Stimulated activated CD8-positive, alpha-beta memory T cell treated with anti-CD3 and anti-CD28 coated beads, Interleukin-12 subunit alpha, Interleukin-12 subunit beta, amount 100 ng/mL, for 24 hours (primary cell): ENCODE measurements around the gene CACNA1S.

Experiments
- DNase-seq: peaks from one replicate; pipeline ENCODE4 v3.0.0-alpha.2; 2020; ENCODE audit errors: extremely low read depth

The CACNA1S gene

DNA sequence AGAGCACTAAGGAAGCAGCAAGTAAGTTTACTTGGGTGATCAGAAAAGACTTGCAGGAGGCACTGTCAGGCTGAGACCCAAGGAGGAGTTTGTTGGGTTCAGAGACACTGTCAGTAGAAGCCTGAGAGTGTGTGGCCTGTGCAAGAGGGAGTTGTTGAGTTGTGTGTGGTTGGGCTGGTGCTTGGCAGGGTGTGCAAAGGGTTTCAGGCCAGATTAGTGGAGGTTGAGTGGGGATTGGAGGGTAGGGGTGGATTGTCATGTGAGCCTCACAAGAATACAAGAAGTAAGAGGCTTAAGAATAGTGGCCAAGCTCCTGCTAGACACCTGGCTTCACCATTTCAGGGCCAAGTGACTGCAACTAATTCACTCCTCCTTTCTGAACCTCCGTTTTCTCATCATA lies 79.8 kb downstream of the CACNA1S start:
- no peak for DNase-seq

DNA sequence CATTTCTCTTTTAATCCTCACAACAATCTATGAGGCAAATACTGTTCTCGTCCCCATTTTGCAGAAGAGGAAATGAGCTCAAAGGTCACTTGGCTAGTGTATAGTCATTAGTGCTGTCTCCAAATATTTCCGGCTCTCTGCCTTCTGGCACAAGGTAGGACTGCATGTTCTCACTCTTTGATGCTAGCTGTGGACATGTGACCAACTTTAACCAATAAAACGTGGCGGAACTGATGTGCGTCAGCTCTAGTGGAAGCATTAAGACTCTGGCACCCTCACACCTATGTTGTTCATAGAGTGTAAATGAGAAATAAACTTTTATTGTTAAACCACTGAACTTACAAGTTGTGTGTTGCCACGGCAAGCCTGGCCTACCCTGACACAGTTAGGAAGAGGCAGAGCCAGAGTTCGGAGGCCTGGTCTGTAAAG lies 83.8 kb downstream of the CACNA1S start:
- DNase-seq, result no peak

DNA sequence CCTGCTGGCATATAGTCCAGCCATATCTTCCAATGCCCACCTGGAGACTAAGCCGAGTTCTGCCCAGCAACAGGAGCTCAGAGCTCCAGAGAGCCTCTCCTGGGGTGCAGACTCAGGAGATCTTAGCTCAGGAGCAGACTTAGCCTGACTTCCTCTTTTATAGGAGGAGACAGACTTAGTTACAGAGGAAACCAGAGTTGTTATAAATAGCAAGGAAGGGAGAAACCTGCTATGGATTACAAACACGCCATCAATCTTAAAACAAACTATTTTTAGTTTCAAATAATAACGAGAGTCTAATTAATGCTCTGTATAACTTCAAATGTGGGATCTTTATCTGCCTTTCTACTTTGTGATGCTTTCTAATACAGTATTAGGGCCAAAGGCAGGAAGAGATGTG lies 85.4 kb downstream of the CACNA1S start:
- no peak for DNase-seq

DNA sequence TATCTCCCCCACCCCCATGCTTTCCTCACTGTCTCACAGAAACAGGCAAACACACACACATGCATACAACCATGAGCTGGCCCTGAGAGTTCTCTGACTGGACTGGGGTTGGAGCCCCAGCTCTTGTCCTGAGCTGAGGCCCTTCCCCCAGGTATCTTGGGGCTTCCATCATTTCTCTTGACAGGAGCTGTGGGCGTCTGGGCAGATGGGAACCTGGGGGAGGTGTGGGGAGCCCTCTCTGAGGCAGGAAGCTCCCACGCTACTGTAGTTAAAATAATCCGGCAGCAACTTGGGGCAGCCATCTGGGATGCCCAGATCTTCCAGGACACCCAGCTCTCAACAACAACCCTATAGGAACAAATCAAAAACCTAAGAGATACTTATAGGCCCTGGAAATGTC lies 86.0 kb downstream of the CACNA1S start:
- no peak for DNase-seq

DNA sequence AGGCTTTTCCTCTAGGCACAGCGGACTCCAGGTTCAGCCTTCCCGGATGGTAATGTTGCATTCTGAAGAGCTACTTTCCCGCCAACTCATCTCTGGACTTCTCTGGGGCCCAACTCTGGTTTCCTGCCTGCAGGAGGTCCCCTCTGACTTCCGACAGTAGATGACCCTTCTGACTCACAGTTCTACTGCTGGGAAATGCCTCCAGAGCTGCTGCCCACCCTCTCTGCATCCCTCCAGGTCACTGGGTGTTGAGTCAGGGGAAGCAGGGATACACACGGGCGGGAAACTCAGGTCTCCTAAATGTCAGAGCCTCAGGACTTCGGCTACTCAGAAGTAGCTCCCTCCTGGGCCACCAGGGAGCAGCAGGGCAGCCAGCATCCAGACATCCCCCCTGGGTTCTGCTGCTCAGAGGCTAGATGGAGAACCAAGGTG lies 86.6 kb downstream of the CACNA1S start:
- no peak for DNase-seq

DNA sequence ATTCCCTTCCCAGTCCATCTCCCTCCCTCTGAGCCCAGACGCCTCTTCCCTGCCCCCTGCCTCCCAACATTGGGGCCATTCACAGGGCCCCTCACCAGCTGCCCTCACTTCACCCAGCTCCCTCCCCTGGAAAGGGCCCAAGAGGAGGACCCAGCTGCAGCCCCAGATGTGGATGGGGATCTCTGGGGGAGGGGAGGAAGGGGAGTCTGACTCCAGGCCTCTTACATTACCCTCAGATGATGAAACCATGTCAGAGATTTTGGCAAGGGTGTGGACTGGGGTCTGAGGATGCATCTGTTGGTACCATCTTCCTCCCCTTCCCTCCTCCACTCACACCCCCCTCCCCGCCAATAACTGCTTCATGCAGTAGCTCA lies 87.6 kb downstream of the CACNA1S start:
- DNase-seq, result no peak

DNA sequence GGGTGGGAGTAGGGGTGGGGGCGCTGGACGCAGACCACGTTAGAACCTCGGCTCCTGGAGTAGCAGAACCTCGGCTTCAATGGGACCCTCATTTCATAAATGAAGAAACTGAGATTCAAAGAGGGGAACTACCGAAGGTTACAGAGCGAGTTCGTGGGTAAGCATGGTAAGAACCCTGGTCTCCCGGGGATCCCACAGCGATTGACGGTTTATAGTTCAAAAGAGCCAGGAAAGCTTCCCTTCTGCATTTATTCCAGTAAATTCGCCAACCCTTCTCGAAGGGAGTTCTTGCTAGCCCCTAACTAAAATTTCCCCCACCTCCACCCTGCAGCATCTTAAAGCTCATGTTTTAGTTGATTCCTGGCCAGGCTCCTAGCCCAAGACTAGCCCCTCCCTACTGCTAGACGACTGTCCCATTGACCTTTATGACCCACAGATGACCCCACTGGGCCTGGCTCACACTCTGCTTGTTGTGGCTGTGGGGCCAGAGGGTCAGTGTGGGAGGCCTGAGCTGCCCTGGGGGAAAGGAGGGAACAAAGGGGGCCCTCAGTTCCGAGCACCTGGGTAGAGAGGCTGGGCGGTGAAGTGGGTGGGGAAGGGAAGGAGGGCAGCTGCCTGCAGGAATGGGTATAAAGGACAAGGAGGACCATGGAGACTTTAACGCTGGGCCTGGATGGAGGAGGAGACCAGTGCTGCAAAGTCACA lies 88.2 kb downstream of the CACNA1S start:
- no peak for DNase-seq

DNA sequence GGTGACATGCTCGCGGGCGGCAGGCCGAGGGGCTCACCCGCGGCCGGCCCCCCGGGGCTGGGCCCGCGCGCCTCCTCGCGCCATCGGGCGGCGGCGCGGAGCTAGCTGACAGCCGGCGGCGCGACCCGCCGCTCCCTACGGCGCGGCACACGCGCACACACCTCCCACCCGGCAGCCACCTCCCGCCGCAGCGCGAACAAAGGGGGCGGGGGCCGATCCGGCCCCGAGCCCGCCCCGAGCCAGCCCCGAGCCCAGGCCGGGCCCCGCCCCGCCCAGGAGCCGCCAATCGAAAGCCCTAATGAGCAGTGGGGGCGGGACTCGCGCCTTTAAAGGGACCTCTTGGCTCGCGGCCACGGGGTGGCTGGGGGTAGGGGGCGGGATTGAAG lies 88.7 kb downstream of the CACNA1S start, which contains the start of gene KIF21B:
Gene KIF21B (minus strand): TSS at position 198 of the 386 bp plus-strand sequence. CDS start 331 bp downstream, outside the sequence.
- DNase-seq, result peak; percentile 66

DNA sequence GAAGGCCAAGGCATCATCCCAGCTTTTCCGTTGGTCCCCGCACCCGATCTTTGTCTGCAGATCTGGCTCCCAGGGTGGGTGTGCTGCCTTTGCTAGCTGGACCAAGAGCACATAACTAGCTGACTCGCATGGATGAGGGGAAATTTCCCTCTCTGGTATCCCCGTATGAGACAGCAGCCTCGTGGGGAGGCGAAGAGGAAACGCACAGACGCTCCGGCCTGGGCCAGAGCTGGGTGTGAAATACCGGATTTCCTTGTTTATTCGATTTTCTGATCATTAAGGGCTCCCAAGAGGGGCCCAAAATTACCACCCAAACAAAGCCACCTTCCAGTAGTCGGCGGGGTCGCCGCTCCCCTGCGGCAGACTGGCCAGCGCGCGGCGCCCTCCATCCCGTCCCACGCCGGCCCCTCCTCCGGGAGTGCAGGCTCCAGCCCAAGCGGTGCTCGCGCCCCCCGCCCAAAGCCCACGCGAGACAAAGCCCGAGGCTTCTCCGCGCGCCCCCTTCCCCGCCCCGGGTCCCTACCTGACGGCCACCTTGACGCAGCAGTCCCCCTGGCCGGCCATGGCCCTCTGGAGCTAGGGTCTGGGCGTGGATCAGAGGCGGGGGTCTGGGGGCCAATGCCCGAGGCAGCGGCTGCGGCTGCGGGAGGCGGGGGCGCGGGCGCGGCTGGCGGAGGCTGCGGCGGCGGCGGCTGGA lies 89.3 kb downstream of the CACNA1S start:
- no peak for DNase-seq

DNA sequence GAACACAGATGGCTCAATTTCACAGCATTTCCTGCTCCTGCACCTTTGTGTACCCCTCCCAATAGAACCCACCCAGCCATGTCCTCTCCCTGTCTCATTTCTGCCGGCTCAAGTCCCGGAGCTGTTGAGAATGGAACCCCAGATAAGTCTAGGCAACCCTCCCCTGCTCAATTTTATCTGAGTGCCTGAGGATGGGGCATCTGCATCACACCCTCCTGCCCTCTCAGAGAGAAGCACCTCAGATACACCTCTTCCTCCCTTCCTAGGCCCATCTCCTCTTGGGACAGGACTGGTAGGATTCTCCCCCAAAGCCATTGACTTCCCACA lies 89.8 kb downstream of the CACNA1S start:
- no peak for DNase-seq

DNA sequence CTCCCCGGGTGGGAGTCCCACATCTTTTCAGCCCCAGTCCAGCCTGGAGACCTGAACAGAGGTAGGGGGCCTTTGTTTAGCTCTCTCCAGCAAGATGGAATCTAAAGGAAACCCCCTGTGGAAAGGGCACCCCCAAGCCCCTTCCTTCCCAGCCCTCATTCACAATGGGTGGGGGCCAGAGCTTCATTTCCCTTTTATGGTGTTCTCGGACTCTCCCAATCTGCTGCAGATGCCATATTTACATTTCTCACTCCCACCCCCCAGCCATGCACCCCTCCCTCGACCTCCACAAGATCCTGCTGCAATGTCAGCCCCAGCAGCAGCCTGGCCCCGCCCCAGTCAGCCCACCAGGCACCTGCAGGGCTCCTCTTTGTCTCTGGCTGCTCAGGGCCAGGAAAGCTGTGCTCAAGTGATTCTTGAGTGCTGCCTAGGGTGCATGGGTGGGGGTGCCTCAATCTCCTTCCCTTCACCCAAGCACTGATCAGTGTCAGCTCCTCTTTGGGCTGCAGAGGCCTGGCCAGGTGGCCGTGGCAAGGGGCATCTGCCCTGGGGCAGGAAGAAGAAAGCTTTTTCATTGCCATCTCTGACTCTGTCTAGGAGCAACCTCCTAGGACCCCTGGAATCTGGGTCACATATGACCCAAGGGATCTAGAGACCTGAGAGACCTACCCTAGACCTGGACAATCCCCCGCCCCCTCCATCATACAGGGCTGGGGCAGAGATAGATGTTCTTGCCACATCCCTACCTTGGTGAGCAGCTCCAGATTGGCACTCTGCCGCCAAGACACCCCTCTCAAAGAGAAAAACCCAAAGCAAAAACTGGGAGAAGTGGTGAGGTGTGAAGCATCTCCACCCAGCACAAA lies 90.4 kb downstream of the CACNA1S start:
- DNase-seq, result no peak

DNA sequence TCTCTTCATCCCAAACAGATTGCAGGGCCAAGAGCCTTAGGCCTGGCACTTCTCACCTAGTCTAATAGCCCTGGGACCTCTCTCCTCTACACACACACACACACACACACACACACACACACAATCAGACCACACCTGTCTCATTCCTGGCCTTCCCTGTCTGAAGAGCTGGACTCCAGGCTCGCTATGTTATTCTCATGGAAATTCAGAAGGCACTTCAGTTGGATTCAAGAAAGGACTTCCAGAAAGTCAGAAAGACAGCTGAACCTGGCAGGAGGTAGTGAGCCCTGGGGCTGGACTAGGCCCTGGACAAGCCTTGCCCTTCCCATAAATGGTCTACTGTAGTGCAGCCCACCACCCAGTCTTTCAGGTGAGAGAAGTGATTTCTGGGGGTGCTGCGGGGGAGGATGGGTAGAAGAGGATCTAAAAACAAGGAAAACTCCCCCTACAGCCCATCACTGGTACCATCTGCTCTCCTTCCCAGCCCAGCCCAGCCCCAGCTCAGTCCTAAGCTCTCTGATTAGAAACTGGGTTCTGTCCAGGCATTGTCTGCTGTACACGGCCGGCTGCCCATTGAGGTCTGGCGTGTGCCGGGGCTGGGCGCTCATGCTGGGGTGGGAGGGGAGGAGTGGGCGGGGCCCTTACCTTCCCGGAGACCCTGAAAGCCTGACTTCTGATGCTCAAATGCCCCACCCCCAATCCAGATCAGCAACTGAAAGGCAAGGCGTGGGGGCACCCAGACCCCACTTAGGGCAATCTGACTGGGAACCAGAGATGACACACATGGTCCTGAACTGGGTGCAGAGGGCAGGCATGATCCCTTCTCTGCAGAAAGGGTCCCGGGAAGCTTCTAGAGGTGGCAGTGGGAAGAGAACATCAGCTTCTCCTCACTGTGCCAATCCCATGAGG lies 91.3 kb downstream of the CACNA1S start:
- DNase-seq, result no peak

DNA sequence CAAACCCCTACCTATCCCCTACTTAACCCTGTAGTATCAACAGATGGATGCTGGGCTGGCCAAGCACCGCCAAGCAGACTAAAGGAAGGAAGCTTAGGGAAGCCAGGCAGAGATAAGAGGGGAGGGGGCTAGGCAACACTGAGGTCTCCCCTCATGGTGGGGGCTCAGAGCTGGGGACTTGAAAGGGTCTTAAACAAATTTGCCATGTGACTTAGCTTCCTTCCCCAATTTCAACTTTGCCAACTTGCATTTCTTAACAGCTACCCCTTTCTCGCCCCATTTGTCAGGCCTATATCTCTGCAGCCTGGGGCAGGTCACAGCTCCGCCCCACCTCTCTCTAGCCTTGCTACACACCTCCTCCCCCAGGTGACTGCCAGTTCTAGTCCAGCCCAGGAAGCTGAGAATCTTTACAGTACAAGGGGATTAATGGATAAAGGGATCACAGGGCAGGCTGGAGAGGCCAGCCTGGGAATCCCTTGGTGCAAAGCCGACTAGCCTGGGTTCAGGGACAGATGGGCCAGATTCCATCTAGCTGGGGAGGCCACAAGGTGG lies 92.1 kb downstream of the CACNA1S start:
- DNase-seq, result no peak

DNA sequence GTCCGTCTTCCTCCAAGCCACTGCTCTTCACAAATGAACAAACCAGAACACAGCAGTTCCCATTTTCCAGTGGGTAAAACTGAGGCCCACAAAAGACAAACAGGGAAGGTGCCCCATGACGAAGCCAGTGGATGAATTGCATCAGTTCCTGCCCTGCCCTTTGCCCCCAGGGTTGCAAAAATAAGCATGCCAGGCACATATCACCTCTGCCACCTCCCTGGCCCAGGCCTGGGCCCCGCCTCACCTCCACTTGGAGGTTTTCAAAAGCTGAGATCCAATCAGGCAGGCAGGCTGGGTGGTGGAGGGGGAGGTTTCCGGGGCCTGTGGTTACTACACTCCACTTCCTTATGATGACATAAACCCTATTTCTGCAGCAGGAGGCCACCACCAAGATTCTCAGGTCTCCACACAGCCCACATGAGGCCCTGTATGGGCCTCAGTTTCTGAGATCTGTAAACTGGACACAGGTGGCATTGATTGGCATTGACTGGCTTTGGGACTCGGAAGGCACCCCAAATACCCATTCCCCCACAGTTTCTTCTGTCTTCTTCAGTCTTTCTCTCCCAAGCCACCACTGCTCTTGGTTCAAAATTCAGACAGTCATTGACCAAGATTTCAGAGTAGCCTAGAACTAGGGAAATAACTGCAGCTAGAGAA lies 92.8 kb downstream of the CACNA1S start:
- DNase-seq, result peak; percentile 68

DNA sequence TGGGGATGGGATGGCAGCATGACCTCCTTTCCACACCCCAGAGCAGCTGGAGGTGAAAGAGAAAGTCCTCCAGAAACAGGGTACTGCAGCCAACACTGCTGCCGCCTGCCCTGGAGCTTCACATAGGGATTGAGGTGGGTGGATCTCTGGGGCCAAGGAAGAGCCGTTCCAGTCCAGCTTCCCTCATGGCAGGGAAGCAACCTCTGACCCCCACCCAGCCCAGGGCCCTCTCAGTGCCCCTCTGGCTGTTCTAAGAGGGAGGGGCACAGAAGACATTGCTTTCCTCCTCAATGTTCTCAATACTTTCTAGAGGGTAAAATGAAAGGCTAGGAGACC lies 94.4 kb downstream of the CACNA1S start:
- DNase-seq, result no peak

DNA sequence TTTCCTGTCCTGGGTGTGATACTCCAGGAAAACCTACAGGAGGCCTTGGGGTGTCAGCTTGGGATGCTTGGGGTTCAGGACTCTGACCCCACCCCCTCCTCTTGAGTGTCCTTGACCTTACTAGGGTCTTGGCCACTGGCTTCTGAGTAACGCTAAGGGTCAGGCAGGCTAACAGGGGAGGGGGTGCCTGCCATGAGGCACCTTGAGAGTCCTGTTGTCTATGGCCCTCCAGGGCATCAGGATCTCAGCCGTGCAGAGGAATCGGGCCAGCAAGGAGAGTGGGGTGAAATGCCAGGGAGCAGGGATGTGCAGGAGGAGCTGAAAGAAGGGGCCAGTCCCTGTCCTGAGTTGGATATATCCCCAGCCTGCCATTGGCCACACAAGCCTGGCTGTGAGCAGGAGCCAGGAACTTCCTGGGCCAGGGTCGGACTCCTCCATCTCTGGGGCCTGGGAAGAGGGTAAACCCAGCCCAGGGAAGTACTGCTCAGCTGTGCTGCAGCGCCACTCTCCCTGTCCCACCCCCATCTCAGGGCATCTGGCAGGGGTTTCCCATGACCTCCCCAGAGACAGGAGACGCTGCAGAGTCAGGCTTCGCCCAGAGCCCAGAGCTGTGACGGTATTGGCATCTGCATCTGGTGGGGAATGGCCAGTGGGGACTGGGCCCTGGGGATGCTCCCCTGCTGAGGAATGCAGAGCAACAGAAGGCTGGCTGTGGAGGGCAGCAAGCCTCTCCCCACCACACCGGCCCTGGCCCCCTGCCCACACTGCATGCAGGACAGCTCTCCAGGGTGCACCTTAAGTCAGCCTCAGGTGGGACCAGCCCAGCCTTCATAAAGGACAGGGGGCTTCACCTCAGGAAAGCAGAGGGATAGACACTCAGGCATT lies 95.0 kb downstream of the CACNA1S start:
- DNase-seq, result no peak

DNA sequence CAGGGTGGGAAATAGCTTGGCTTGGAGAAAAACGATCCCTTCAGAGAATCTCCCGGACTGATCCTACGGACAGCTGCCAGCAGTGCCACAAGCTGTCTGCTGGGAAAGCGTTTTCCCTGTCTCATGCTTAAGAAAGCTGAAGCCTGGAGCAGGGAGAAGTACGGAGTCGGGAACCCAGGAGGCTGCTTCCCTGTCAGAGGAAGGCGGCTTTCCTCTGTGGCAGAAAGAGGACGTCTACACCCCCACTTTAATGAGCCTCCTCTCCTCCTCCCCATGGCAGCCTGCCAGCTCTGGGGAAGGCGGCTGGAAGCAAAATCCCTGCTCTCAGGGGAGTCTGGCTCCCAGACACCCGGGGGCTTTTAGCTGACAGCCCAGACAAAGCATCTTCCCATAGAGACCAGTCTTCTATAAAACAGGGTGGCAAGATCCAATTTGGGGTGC lies 96.0 kb downstream of the CACNA1S start:
- DNase-seq, result no peak

DNA sequence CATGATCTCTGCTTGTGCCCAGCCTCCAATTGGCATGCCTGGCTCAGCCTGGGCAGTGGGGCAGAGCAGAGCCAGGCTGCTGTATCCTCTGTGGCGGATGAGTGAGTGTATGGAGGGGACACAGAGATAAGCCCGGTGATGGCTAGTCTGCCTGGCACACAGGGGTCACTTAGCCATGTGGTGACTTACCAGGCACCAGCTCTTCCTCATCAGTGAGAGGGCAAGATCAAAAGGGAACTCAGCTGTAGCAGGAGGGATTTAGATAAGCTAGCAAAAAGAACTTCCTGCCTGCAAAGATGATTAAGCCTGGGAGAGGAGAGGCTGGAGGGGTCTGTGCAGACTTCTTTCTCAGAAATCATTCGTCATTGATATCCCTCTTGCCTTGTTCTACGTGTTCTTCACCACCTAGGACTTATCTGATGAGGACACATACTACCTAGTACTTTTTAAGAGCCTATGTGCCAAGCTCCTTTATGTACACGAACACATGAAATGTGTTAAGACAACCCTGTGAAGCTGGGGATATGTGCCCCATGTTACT lies 96.6 kb downstream of the CACNA1S start:
- no peak for DNase-seq

DNA sequence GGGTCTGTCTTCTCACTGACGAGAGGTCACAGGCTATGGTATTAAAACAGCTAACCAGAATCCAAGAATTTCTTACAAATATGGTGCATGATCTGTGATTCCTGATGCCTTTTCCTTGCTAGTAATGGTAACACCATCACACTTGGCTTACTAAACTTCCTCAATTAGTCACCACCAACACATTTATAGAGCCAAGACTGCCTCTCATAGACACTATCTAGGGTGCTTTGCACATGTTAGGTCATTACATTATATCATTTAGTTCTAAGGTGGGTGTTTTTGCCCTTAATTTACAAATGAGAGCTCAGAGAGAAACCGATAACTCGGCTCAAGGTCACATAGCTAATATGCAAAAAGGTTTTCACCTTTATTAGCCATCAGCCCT lies 97.4 kb downstream of the CACNA1S start:
- DNase-seq, result no peak
